HT1080 (cell line): ENCODE data around the gene VPS18. TPM values are rescaled to one million over a fixed set of nuclear protein-coding genes. Genes with fewer than 3 reads are reported as not detected.

Source experiments
- DNase-seq: peaks from one replicate; pipeline ENCODE4 v3.0.0-alpha.2; 2015; ENCODE audit warnings: low read depth
- total RNA-seq: library from RNA; depleted of rRNA; stranded (reverse); fragments of >200 nt; shearing (Covaris generic); gene quantifications from 2 replicates; pipeline ENCODE4 v1.2.3, GENCODE V29; 2014

Gene VPS18
- total RNA-seq, 1 experiment from 2014 or later: 36.4 TPM

DNA sequence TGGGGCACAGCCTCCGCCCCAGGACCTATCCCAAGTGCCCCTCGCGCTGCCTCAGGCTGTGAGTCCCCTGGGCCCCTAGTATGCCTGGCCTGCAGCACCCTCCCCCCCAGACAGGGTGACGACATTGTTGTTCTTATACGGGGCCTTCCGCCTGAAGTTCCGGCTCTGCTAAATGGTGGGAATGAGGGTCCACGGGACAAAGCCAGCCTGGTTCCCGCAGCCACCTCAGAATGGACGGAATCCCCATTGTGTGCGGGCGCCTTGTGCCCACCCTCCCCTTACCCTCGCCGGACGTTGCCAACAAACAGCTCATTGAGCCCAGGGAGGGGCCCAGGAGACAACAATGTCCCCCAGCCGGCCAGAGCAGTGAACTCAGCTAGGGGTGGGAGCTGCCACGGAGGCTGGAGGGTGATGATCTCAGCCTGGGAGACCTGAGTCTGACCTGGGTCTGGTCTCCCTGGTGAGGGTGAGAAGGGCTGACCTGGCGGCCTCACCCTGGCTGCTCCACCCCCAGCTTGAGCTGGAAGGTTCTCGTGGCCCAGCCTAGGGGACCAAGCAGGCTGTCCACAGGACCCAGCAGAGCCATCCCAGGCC lies 24.6 kb downstream of the VPS18 start:
- DNase-seq: no peak

DNA sequence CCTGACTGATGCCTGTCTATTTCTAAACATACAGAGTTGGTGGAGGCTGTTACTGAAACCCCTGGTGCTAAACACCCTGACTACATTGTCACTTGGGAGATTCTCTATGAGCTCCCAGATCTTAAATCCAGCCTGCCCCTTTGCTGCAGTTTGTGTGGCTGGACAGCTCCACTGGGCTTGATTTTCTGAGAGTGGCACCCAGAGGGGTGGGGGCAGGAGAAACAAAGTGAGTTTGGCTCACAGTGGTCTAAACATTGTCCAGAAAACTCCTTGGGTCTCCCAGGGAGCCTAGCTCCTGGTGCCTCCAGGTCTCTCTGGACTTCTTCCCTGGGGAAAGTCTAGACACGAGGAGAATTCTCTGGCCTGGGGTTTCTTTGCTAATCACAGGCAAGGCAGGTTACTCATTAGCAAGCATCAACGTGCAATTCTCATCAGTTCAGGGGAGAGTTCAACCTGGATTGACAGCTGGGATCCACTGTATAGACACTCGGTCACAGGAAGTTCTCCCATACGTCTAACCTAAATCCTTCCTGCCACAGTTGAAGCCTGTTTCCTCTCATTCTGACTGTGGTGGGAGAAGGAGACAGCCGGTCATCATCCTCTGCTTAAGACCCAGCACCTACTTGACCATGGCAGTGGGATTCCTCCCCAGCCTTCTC lies 27.8 kb downstream of the VPS18 start:
- DNase-seq: no peak

DNA sequence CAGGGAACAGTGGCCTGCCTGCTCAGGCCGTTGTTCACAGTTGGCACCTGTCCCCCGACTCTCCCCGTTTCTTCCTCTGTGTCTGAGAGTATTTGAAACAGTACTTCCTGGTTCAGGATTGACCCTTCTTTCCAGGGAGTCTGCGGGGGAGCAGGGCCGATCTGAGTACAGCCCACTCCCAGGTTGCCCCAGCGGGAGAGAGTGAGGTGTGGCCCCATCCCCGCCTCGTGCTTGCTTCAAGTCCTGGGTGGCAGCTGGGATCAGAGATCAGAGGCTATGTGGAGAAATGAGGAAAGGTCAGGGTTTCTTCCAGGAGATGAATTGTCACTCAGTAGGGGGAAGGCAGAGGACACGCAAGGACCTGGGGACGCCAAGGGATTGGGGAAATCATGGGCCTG lies 28.4 kb downstream of the VPS18 start:
- no peak for DNase-seq

DNA sequence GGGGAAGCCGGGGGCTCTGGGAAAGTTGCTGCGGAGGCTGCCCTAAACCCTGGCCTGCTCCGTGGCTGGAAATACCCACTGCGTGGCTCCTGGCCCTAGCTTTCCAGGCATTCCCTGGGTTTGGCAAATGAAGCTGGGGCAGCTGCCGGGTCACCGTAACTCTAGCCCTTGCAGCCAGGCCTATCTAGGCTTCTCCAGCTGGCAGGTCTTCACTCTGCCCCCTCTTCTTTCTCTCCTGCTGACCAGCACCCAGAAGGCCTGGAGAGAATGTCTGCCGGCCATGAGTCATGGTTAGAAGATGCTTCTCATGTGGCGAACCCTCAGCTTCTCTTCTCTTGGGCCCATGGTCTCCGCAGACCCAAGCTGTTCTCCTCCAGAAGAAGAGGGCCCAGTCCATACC lies 29.3 kb downstream of the VPS18 start:
- no peak for DNase-seq

DNA sequence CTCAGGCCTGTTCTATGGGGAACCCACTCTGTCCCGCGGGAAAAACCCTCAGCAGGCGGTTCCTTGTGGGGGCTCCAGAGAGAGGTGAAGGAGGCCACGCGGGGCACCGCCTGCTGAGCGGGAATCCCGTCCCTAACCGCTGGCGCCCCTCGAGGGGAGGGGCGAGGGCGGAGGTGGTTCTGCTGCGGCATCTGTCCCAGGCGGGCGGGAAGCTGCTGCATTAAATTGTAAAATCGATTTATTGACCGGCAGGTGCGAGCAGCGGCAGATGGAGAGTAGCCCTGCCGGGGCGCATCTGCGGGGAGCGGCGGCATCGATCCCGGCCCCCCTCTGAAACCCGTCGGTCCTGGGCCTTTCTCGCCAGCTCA lies 31.2 kb downstream of the VPS18 start:
- DNase-seq: no peak

DNA sequence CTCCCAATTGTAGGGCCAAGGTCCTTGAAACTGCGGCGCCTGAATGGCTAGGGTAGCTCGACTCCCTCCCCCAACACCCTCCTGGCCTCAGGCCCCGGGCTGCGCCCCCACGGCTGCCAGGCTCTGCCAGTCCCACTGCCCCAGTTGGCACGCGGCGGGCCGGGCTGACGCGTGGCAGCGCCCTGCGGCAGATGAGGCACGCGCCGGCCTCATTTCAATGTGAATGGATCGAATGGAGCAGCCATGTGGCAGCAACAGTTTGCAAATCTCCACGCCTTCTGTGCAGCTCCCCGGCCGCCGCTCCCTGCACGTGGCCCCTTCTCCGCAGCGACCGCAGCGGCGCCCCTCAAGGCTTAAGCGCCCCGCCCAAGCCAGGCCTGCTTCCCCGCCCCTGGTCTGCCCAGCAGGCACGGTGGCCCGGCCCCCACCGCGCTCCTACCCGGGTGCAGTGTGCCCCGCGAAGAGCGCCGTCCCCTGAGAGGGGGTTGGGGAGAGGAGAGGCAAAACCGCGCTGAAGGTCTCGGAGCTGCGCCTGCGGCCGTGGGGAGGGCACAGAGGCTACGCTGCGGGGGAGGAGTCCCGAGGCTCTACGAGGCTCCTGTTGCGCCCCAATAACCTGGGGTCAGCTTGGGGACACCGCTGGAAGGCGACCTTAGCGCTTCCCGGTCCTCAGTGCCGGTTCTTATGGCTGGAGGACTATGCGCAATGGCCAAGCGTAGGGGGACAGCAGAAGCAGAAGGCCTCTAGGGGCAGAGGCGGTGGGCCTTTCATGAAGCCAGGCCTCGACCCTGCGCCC lies 31.8 kb downstream of the VPS18 start:
- DNase-seq: no peak

DNA sequence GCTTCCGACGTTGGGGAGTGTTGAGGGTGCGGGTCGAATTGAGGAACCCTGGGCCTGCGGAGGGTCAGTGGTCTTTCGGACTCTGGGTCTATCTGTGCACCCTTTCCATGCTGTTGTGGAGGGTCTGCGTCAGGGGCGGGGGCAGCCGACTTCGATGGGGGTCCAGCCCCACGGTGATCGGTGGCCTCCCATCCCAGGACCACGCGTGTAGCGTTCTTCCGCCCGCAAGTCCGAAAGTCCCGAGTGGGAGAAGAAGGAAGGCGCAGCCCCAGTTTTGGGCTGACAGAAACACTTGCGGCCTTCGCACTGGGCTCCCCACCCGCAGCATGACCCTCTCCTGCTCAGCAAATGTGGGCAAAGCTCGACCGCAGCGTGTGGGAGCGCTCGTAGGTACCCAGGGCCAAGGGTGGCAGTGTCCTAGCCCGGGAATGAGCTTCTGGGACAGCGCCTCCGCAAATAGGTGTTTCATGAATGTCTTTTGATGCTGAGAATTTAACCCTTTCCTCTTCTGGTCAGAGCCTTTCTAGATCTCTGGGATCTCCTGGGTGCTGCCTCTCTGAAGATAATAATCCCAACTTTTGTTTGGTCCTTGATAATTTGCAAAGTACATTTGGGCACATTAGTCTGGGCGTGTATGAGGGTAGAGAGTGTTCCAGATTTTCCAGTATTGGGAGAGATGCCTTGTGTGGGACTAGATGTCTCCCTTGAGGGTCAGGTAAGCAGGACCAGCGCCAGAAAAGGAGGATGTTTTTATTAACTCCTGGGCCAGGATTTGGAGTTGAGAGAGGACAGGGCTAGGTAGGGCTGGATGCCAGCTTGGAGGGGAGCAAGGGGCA lies 32.6 kb downstream of the VPS18 start:
- DNase-seq: no peak

DNA sequence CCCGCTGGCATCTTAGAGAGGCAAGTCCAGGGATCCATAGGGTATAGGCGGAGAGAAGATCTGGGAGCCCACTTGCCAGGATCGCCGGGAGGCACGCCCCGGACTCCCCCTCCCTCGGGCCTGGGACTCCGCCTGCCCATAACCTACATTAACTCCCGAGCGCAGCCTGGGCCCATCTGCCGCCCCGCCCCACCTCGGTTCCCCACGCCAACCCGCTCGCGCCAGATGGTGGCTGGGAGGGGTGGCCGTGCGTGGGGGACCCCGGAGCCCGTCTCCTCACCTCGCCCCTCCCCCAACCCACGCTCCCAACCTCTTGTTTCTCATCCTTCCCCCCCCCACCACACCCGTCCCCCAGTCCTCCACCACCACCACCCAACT lies 33.2 kb downstream of the VPS18 start:
- no peak for DNase-seq

DNA sequence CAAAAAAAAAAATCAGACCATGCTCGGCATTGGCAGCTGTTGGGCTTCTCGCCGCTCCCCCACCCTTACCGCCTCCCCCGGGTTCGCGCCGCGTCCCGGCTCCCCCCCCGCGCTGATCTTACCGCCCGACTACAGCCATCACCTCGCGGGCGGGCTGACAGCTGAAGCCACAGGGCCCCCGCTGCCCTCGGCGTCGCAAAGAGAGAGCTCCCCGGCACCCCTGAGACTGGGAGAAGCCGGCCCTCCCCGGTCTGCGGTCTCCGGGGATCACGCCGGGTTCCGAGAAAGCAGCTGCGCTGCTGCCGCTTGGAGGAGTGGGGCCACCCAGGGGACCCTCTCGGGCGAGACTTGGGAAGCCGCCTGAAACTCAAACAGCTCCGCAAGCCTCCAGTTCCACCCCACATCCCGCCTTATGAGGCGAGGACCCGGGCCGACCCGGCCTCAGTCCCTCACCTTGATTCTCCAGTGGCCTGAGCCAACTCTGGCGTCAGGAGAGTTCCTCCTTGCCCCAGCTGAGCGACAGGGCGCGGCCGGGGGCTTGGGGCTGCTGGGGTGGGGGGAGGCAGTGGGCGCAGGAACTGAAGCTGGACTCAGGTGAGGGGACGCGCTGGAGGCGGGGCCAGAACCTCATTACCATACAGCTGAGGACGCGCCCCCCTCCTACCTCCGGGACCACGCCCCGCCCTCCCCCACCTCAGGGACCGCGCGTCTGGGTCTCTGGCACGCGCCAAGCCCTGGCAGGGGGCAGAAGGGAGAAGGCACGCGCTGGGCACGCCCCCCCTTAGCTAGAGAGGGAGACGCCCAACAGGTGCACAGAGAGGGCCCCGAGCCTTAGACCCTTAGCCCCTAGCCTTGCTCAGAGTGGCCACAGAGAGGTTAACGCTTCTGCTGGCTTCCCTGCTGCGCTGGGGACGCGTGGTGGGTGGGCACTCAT lies 33.9 kb downstream of the VPS18 start:
- DNase-seq: no peak

DNA sequence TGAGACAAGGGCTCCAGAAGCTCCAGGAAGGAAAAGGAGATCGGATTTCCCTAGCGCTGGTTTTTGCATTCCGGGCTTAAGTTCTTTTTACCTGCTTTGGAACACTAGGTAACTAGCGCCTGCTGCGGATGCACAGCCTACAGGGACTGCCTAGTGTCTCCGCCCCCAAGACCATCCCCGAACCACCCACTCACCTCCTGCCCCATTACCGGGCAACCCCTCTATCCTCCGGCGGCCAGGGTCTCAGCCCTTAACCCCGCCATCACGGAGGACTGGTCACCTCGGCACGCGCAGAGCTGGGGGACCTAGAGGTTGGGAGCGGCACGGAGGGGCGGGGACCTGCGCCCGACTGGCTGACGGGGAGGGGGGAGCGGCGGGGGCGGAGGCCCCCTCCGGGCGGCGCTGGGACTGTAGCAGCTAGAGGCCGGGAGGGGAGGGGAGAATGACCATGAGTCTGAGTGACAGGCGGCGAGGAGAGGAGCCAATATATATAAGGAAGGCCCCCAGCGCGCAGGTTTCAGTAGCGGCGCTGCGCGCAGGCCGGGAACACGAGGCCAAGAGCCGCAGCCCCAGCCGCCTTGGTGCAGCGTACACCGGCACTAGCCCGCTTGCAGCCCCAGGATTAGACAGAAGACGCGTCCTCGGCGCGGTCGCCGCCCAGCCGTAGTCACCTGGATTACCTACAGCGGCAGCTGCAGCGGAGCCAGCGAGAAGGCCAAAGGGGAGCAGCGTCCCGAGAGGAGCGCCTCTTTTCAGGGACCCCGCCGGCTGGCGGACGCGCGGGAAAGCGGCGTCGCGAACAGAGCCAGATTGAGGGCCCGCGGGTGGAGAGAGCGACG lies 34.8 kb downstream of the VPS18 start, which contains the start of gene DLL4:
TSS of gene DLL4 (plus strand) at position 520 of the 839 bp plus-strand sequence. CDS start 329 bp downstream, outside the sequence.
- DNase-seq: peak; percentile 77

DNA sequence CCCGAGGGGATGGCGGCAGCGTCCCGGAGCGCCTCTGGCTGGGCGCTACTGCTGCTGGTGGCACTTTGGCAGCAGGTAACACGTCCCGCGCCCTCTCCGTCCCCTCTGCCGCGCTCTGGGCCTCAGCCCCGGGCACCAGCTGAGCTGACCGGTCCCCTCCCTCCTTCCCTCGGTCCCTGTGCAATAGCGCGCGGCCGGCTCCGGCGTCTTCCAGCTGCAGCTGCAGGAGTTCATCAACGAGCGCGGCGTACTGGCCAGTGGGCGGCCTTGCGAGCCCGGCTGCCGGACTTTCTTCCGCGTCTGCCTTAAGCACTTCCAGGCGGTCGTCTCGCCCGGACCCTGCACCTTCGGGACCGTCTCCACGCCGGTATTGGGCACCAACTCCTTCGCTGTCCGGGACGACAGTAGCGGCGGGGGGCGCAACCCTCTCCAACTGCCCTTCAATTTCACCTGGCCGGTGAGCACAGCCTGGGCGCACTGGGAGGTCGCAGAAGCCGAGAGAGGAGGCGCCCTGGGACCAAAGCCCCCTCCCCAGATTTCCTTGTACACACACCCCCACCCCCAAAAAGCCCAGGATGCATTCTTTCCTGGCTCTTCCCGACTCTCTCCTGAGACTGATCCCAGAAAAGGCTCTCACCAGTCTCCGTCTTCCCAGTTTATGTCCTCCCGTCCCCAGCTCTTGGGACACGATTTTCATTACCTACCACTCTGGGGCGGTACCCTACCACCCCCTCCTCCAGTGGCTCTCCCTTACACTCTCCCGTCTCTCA lies 35.6 kb downstream of the VPS18 start:
- DNase-seq: peak; percentile 34

DNA sequence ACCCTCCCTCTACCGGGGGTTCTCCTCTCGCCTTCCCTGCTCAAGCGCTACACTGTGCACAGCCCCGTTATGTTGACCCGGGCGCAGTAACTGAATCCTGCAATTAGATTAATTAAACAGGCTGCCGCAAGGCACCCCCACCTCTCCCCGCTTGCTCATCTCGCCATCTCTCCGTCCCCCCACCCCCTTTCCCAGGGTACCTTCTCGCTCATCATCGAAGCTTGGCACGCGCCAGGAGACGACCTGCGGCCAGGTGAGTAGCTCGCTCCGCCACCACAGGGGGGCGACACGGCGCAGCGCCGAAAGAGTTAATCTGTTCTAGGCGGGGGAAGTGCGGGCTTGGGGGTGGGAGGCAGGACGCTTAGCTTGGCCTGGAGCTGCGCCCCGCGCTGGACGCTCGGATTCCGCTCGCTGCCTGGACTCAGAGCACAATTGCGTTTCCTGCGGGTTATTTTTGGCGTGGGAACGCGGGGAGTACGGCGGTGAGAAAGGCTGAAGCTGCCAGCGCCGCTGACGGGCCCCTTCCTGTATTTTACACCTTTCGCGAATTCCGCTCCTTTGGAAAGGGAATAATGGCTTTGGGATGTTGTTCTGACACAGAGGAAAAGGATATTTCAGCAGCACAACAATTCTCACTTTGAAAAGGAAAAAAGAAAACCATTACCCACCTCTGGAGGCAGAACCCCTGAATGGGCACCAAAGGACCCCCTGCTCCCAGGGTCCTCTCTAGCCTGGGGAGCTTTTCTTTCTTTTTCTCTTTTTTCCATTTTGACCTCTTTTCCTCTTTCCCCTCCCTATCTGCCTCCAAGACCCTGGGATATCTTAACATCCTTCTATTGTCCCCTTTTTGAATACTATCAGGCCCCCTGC lies 36.4 kb downstream of the VPS18 start:
- DNase-seq: no peak

DNA sequence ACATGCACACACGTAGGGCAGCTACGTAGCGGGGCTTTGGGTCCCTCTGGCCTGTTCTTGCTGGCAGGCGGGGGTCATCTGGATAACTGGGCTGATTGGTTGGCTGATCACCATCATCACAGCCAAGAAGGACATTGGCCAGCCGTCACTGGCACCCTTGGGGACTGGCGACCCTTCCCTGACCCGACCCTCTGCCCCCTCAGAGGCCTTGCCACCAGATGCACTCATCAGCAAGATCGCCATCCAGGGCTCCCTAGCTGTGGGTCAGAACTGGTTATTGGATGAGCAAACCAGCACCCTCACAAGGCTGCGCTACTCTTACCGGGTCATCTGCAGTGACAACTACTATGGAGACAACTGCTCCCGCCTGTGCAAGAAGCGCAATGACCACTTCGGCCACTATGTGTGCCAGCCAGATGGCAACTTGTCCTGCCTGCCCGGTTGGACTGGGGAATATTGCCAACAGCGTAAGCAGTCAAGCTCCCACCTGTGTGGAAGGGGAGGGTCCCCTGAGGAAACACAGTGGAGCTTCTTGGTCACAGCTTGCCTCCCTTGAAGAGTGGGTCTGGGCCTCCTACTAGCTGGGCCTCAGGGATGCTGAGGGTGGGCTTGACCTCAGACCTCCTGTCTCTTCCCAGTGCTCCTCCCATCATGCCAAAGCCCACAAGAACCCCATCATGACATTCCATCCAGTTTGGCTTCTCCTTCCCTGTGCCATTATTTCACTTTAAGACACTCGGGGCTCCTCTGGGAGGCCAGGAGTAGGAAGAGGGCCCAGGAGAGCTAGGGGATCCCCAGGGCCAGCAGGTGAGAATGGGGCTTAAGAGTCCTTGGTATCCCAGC lies 37.3 kb downstream of the VPS18 start:
- DNase-seq: no peak

DNA sequence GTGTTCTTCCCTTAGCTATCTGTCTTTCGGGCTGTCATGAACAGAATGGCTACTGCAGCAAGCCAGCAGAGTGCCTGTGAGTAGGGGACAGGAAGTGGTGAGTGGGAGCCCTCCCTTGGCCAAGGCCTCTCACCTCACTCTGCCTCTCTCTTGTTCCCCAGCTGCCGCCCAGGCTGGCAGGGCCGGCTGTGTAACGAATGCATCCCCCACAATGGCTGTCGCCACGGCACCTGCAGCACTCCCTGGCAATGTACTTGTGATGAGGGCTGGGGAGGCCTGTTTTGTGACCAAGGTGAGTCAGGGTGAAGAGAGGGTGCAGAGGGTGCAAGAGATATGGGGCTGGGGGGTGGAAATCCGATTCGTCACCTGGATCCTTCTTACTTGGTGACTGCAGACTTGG lies 37.9 kb downstream of the VPS18 start:
- DNase-seq: no peak

DNA sequence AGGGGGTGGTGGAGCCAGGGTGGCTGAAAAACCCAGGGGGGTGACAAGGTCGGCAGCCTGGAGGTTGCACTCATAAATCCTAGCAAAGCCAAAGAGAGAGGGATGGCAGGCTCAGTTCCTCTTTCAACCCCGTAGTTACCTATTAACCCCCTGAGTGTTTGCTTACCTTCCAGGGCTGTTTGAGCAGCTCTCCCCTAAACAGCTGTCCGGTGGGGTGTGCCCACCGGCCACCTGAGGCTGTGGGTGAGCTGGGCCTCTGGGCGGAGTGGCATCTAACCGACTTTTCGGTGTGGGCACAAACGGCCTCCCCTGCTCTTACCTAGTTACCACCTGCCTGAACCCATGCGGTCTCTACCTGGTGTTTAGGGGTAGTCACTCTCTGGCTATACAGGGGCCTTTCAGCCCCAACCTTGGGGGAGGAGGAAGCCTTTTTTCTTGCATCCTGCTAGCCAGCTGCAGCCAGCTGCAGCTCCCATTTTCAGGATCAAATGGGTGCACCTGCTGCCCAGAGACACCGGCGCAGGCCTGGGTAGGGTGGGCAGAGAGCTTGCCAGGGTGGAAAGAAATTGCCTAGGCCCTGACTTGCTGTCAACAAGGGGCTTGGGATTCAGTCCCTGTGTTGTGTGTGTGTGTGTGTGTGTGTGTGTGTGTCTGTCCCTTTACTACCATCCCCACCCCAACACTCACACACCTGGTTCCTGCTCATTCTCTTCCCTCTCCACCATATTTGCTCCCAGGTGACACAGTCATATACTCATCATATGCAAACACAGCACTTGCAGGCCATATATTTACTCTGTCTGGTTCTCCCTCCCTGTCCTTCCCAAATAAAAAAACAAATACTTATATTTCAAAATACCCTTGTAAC lies 38.6 kb downstream of the VPS18 start:
- DNase-seq: no peak

DNA sequence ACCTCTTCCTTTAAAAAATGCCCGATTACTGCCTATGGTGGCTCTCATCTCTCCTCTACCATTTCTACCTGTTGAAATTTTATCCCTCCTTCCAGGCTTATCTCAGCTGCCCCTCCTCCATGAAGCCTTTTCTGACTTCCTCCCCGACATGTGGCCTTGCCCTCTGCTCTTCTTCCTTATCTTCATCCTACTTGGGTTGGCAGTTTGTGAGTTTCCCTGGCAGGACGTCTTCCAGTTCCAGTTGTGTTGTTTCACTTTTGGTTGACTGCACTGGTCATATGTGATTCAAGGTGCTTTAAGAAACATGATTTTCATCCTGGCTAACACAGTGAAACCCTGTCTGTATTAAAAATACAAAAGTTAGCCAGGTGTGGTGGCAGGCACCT lies 39.3 kb downstream of the VPS18 start:
- no peak for DNase-seq
